ENCODE results near the gene LRRC59. TPM values are rescaled to one million over a fixed set of nuclear protein-coding genes. Genes with fewer than 3 reads are reported as not detected.

The LRRC59 gene
- total RNA-seq, 3 donors from 2014 or later: 76.8 to 143 (median 109) TPM

- intact Hi-C loops (cut with DNase I, micrococcal nuclease): loop anchor here in 1 of 2 donors (10.0 kb wide), 1 partner anchor 125 kb away; no protein-coding TSS in a partner anchor
- Histone ChIP-seq H3K4me1 (ENCODE audit: low read depth) (peaks cover 5% of the 10 kb centered on the region), H3K4me3 (no peak overlapping the region), H3K36me3 (ENCODE audit: low read depth) (no peaks in the 10 kb centered on the region), H3K9me3 (no peaks in the 10 kb centered on the region)
- ATAC-seq (no peak), DNase-seq (no peak)
- TF ChIP-seq, protein P1, sequence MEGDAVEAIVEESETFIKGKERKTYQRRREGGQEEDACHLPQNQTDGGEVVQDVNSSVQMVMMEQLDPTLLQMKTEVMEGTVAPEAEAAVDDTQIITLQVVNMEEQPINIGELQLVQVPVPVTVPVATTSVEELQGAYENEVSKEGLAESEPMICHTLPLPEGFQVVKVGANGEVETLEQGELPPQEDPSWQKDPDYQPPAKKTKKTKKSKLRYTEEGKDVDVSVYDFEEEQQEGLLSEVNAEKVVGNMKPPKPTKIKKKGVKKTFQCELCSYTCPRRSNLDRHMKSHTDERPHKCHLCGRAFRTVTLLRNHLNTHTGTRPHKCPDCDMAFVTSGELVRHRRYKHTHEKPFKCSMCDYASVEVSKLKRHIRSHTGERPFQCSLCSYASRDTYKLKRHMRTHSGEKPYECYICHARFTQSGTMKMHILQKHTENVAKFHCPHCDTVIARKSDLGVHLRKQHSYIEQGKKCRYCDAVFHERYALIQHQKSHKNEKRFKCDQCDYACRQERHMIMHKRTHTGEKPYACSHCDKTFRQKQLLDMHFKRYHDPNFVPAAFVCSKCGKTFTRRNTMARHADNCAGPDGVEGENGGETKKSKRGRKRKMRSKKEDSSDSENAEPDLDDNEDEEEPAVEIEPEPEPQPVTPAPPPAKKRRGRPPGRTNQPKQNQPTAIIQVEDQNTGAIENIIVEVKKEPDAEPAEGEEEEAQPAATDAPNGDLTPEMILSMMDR (IDR thresholded peaks at IDR 0.05): no peak
These were observed 37.3 kb downstream of the LRRC59 start for GRCh38 chr17:50359998-50360461.

GRCh38 chr17:50359005-50359699, 38.2 kb downstream of the LRRC59 start:
- peaks cover 5% of the 10 kb centered on the region for H3K4me1 ChIP-seq (ENCODE audit: low read depth)
- TF ChIP-seq, protein P1 (IDR thresholded peaks at IDR 0.05): no peak
- ATAC-seq (no peak), DNase-seq (no peak)
- intact Hi-C loops (cut with DNase I, micrococcal nuclease): no loop called here
- no peaks in the 10 kb centered on the region for H3K36me3 ChIP-seq (ENCODE audit: low read depth)
- no peak overlapping the region for H3K4me3 ChIP-seq
- no peaks in the 10 kb centered on the region for H3K9me3 ChIP-seq

- Histone ChIP-seq H3K9me3 (no peaks in the 10 kb centered on the region), H3K4me1 (ENCODE audit: low read depth) (peaks cover 5% of the 10 kb centered on the region), H3K36me3 (ENCODE audit: low read depth) (no peaks in the 10 kb centered on the region), H3K4me3 (no peak overlapping the region)
- no peak for ATAC-seq
- TF ChIP-seq, protein P1 (IDR thresholded peaks at IDR 0.05): no peak
- DNase-seq: no peak
- intact Hi-C loops (cut with DNase I, micrococcal nuclease): no loop called here
These were observed 39.1 kb downstream of the LRRC59 start for GRCh38 chr17:50358177-50358576.

DNA sequence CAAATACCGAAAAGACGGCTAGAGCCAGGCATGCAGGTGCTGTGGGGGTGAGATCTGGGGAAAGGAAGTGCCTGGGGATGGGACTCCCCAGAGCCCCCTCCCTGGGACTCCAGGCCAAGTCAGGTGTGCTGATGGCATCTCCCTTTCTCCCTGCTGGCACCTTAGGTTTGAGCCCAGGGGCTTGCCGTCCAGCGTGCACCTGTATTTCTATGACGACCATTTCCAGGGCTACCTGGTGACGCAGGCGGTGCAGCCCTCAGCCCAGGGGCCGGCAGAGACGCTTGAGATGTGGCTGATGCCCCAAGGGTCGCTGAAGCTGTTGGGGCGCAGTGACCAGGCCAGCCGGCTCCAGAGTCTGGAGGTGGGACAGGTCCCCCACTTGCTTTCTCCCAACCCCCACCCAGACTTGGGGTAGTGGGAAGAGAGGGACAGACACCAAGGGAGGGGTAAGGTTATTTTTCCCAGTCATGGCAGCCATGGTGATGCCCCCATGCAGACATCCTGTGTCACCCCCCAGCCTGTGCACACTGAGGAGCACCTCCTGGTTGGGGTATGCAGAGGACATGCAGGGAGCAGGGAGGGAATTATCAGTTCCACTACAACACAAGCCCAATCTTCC, 40.3 kb downstream of the LRRC59 start:
- no peaks in the 10 kb centered on the region for H3K36me3 ChIP-seq (ENCODE audit: low read depth)
- no peaks in the 10 kb centered on the region for H3K4me1 ChIP-seq (ENCODE audit: low read depth)
- H3K4me3 ChIP-seq: no peak overlapping the region
- DNase-seq: no peak
- intact Hi-C loops (cut with DNase I, micrococcal nuclease): no loop called here
- TF ChIP-seq, protein P1 (IDR thresholded peaks at IDR 0.05): no peak
- ATAC-seq: no peak
- no peaks in the 10 kb centered on the region for H3K9me3 ChIP-seq

DNA sequence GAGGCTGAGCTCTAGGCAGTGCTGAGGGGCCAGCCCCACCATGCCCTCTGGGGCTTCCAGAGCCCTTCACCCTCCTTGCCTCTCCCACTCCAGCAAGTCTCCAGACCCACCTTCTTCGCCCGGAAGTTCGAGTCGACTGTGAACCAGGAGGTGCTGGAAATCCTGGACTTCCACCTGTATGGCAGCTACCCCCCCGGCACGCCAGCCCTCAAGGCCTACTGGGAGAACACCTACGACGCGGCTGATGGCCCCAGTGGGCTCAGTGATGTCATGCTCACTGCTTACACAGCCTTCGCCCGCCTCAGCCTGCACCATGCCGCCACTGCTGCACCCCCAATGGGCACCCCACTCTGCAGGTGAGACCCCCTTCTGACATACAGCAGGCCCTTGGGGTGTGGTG, 40.9 kb downstream of the LRRC59 start:
- ATAC-seq: no peak
- Histone ChIP-seq H3K9me3 (no peaks in the 10 kb centered on the region), H3K36me3 (ENCODE audit: low read depth) (no peaks in the 10 kb centered on the region), H3K4me1 (ENCODE audit: low read depth) (no peaks in the 10 kb centered on the region), H3K4me3 (no peak overlapping the region)
- intact Hi-C loops (cut with DNase I, micrococcal nuclease): no loop called here
- no peak for DNase-seq
- TF ChIP-seq, protein P1 (IDR thresholded peaks at IDR 0.05): no peak
